Measurements from ENCODE around the gene TRIP10.
A peak's percentile ranks its signal among the peaks of the same experiment; 100 is the strongest.

TRIP10 gene

DNA sequence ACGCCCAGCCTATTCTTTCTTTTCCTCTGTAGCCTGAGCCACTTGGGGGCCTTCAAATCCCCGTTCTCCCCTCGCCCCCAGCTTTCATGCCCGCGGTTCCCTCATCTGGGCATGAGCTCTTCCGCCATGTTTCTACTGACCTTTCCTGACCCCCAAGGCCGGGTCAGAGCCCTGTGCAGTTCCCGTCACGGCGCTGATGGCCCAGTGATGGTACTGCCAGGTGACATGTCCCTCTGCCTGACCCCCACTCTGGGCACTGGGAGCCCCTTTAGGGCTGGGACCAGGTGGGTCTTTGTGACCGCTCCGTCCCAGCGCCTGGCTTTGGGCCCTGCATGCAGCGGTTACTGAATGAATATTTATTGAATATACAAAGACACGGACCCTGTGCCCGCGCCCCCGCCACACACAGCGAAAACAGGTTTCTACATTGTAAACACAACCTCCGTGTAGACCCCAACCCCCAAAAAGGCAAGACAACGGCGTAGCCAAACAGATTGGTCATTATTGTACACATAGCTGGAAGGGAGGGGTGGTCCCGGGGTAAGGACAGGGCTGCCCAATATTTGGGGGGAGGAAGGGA is 9.8 kb upstream of the TRIP10 start:
- no peak for DNase-seq

DNA sequence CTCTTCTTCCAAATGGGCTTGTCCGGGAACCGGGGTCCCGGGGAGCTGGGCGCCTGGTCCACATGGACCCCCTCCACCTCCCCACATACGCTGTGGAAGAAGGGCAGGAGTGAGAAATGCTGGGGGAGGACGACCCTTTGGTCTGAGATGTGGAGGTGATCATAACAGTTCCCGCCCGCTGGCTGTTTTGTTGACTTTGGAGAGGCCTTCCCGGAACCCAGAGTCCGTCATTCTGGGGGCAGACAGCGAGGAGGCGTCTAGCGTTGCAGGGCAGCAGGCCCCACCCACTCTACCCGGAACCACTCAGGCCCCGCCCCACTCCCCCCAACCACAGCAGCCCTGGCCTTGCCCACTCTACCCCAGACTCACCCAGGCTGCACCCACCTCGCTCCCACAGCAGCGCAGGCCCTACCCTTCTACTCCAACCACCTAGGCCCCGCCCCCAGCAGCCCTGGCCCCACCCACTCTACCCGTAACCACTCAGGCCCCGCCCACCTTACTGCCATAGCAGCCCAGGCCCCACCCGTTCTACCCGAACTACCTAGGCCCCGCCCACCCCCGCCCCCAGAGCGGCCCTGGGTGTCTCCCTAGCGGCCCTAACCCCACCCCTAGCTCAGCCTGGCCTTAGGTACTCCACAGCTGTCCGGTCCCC is 9.2 kb upstream of the TRIP10 start:
- no peak for DNase-seq

DNA sequence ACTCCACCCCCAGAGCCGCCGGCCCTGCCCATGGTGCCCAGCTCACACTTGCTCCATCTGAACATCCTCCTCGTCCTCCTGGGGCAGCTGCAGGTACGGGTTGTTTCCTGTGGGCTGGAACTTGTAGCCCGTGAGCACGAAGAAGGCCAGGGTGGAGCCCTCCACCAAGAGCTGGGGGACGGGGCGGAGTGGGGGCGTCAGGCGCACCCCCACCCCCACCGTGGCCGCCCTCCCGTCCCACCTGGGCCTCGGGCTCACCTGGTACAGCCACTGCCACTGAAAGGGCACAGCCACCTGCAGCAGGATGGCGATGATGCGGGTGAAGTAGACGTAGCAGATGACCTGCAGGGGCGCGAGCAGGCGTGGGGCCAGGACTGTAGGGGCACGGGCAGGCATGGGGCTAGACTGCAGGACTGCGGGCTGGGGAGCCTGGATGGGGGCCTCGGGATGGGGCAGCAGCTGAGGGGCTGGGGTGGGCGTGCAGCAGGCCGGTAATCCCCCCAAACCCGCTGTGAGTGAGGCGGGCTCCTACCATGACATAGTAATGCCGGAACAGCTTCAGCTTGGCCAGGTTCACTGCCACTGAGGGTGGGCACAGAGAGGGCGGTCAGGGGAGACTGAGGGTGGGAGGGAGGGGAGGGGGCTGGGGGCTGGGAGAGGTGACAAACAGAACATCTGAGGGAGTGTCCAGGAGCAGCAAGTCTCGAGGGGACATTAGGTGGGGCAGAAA is 8.4 kb upstream of the TRIP10 start:
- DNase-seq, result no peak

DNA sequence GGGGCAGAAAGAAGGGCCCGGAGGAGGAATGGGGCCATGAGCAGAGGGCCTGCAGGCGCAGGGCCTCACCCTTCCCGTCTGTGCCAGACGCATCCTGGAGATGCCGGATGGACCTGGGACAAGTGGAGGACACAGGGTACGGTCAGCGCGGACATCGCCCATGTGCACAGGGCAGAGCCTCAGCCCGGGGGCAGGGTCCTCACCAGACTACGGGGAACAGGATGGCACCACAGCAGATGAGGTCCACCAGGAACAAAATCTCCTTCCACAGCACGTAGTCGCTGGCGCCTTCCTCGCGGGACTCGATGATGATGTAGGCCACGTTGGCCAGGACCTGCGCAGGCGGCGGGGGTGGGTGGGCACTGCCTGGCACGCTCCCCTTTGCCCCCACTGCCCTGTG is 7.7 kb upstream of the TRIP10 start:
- DNase-seq, result no peak

DNA sequence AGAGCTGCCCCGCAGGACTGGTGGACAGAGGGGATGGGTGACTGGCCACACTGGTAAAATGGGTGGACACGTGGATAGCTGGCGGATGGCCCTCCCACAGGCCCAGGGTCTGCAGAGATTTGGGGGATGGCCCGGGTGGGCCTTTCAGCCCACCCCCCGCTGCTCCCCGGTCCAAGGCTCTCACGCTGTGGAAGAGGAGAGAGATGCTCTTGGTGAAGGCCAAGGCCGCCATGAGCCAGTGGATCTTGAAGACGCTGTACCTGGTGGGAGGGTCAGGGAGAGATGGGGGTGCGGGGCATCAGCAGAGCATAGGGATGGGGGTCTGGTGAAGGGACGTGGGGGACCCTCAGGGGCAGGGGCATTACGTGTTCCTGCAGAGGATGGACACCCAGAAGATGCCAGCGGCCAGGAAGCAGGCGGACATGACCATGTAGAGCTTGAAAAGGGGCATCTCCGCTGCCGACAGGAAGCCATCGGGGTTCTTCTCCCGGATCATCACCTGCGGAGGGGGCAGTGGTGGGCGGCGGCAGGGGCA is 6.6 kb upstream of the TRIP10 start:
- DNase-seq, result no peak

DNA sequence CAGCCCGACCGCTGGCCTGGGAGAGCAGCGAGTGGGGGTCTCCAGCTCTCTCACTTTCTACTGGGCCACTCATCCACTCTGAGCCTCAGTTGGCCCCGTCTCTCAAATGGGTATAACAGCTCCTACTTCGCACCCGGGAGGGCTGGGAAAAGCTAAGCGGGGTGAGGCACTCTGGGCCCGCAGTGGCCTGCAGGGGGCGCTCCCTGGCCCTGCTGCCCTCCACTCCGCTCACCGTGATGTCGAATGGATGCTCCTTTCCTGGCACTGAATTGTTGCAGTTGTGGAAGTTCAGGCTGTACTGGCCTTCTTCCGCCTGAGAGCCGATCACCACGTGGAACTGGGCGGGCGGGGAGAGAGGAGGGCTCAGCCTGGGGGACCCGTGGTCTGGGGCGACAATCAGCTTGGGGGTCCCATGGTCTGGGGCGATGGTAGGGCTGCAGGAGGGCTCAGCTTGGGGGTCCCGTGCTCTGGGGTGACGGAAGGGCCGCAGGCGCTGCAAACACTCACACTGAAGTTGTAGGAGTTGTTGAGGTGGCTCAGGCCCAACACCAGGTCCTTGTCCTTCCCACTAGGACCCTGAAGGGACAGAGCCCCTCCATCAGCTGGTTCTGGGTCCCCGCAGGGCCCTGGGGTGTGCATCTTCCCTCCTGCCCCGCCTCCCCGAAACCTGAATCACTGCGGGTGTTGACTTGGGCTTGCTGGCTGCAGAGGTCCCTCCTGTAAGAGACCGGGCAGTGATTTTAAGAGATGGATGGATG is 6.0 kb upstream of the TRIP10 start:
- DNase-seq, result no peak

DNA sequence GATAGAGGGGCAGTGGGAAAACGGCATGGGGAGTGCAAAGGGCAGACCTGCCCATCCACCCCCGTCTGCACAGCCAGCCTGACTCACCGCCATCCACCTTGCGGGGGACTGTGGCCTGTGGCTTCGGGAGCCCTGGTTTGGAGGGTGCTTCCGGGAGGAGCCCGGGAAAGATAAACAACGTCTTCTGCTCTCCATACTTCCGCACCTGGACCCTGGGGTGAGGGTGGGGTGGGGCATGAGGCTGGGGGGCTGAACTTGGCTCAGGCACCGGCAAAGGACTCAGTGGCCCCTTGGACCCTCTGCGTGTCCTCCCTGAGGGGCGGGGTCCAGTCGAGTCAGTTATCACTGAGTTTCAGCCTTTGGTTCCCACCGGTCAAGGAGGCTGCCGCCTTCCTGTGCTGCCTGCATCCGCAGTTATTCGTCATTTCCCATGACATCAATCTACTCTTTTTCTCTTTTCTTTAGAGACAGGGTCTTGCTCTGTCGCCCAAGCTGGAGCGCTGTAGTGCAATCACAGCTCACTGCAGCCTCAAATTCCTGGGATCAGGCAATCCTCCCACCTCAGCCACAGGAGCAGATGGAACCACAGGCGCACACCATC is 5.3 kb upstream of the TRIP10 start:
- DNase-seq, result no peak

DNA sequence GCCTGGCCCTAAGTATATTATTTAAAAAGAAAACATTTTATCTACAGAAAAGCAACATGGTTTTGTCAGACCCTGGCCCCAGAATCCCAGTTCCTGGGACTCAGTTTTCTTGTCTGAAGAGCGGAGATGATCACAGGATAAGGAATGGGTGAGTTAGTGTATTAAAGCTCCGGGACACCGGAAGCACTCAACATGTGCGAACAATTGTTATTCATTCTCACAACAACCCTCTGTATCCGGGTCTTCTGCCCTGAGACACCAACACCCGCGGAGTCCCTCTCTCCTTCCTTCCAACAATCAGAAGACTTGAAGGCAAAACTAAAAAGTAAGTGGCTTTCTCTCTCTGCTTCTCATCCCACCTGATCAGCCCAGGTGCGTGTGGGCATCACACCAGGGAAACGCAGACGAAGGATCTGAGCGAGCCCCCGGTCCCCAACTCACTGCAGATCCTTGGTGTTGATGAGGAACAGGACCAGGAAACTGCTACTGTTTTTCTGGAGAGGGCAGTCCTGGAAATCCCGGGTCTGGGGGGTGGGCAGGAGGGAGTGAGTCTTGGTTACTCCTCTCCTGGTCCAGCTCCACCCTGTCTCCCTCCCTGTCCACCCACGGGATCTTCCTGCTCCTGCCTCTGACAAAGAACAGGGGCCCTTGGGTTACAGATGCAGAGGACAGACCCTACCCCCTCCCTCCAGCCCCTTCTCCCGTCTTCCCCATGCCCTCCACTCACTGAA is 4.1 kb upstream of the TRIP10 start:
- no peak for DNase-seq

DNA sequence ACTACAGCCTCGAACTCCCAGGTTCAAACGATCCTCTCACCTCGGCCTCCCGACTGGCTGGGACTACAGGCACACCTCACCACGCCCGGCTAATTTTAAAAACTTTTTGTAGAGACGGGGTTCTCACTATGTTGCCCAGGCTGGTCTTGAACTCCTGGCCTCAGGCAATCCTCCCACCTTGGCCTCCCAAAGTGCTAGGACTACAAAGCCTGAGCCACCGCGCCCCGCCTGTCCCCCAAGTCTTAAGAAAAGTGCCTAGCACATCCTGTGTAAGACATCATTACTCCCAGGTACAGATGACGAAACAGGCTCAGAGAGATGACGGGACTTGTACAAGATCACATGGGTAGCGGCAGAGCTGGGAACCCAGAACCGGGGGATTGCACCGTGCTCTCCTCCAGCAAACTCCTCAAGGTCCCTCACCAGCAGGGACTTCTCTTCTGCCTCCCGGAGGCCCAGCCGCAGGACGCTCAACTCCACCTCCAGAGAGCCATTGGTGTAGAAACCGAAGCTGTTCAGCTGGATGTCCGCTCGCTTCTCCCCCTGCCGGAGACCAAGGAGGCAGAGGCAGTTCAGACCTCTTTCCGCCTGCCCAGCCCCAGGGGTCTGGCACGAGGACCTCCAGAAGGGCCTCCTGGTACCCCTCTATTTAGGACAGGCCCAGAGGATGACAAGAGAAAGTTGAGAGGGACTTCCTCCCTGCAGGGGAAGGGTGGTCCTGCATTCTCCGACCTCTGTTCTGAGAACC is 3.1 kb upstream of the TRIP10 start:
- peak; percentile 65 for DNase-seq

DNA sequence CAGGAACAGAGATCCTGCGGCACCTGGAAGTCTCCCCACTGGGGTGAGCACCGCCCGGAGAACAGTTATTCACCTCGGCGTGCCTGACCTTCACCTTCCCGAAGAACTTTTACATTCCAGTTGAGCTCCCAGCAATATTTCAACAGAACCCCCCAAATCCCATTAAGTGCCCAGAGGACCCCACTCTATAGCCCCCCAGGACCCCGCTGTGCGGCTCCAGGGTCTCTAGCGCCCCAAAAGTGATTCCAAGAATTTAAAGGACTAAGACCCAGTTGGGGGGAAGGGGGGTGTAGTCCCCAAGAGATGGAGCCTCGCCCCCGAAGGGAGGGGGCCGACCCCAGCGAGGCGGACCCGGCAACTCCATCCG is 2.6 kb upstream of the TRIP10 start:
- no peak for DNase-seq

DNA sequence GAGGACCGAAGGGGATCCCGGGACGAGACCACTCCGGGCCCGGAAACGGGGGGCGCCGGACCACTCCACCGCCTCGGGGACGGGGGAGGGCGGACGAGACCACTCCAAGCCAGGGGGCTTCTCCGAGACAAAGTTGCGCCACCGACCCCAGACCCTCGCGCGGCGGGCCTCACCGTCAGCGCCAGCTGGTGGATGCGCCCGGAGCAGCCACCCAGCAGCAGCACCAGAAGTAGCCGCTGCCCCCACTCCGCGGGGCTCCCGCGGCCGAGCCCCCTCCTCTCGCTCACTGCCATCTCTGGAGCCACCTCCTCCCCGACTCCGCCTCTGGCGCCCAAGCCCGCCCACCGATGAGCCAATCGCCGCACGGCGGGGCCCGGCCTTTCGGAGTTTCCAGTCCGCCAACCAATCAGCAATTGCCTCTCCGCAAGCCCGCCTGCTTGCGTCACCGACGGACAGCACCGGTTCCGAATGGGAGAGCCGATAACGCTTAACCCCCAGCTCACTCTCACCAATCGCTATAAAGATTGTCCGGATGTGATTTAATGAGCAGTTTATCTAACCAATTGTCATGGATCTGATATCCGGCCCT is 2.1 kb upstream of the TRIP10 start, which contains the start of gene GPR108:
Gene GPR108 (minus strand): TSS at position 297 of the 589 bp plus-strand sequence. CDS start 4 bp downstream, at position 293.
- DNase-seq, result peak; percentile 99

DNA sequence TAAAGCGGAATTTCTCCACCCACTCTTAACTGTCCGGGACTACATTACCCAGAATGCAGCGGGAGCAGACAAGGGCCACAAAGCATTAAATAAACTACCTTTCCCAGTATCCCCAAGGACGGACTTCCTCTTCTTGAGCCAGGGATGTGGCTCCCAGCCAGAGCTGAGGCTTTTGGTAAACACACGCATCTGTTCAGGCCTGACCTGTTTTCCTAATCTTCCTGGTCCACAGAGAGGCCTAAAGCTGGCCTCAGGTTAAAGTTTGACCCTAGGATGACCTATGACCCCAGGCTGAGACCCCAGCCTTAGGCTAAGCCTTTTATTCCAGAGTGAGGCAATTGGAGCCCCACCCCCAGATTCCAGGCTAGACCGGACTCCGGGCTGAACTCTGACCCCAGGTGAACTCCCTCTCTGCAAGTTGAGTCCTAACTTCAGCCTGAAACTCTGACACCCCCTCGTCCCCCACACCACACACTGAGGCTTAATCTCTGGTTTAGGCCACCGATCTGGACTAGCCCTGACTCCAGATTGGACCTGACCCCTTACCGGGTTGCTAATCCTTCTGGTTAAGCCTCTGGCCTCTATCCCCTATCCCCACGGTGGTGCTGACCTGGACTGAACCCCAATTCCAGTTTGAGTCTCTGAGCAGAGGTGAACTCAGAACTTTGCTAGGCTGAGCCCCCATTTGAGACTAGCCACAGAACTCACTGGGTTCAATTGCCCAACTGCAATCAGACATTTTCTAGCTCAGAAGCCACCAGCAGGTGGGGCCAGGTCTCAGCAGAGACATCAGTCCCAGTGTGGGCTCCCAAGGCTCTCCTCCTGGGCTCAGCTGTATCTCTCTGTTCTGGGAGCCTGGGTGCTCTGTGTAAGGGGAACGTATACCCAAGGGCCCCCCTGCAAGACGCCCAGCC is 1.4 kb upstream of the TRIP10 start:
- DNase-seq, result peak; percentile 78

DNA sequence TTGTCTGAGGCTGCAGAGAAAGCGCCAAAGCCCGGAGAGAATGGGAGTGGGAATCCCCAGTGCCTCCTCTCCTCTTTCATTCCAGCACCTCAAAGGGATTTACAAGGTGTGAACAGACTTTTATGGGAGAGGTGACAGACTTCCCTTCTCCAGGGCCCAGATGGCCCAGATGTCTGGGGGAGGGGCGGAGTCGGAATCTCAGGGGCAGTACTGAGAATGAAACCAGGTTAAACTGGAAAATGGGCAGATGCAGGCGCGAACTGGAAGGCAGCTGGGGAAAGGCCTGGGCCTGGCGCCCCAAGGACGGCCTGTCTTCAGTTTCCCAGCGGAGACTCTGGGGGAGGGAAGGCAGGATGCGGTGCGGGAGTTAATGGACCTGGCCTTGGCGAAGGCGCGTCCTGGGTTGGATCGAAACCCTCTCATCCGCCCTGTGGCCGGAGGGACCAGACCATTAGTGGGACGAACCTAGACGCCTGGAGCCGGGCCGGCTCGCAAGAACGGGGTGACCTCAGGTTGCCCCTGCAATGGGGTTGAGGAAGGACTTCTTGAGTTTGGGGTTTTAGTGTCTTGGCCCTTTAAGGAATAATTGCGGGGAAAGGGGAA is 592 bp upstream of the TRIP10 start:
- no peak for DNase-seq

DNA sequence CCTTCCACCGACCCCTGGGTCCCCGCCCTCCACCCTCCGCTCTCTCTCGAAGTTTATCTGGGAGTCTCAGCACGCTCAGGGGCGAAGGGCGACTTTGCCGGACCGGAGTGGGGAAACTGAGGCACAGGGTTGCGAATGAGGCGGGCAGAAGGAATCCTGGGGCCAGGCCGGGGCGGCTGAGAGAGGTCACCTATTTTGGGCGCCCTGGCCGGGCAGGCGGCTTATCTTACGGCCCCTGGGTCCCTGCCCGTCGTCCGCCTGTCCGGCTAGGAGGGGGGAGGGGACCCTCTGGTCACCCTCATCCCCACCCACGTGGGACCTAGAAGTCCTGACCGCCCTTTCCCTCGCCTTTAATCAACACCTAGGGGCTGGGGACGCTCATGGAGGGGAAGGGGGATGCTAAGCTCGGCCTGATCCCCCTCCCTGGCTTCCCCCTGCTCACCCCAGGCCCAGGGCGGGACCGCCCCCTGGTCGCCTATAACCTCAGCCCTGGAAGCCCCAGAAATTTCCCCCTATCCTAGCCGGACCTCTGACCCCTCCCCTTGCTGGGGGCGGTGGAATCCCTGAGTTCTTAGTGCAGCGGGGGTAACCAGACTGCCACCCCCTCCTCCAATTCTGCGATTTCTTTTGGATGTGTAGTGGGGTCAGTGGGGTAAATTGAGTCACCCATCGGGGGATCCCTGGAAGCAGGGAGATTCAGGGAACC is 556 bp downstream of the TRIP10 start:
- DNase-seq, result no peak

DNA sequence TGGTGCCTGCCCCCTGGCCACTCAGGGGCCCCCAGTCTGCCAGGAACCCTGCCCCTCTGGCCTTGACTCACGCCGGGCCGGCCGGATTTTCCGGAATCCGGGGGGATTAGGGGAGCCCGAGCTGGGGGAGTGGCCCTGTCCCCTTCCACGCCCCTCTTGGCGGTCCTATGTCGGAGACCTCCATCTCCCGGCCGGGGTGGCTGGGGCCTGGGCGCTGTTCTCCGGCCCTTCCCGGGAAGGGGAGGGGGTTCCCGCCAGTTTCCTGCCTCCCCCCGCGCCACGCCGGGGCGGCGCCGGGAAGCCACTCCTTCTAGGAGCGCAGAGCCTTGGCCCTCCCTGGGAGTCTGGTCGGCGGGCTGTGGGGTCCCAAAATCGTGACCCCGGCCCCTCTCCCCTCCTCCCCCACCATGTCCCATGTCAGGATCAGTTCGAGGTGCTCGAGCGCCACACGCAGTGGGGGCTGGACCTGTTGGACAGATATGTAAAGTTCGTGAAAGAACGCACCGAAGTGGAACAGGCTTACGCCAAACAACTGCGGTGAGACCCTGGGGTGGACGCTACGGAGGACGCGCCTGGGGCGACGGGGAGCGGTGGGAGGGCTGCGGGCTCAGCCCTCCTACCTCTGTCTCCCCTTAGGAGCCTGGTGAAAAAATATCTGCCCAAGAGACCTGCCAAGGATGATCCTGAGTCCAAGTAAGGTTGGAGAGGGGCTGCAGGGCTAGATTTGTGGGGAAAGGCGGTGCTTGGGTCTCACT is 1.3 kb downstream of the TRIP10 start:
- no peak for DNase-seq

DNA sequence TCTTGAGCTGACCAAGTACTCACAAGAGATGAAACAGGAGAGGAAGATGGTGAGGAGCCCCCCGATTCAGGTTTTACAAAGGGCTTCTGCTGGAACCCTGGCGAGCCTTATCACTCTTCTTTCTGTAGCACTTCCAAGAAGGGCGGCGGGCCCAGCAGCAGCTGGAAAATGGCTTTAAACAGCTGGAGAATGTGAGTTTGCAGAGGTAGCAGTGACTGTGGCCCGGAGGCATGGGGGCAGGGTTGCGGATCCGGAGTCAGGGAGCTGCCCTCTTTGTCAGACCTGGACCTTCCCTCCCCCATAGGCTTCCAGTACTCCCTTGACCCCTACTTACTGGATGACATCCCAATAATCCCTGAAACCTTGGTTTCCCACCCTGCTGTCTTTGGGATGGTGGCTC is 3.6 kb downstream of the TRIP10 start:
- no peak for DNase-seq

DNA sequence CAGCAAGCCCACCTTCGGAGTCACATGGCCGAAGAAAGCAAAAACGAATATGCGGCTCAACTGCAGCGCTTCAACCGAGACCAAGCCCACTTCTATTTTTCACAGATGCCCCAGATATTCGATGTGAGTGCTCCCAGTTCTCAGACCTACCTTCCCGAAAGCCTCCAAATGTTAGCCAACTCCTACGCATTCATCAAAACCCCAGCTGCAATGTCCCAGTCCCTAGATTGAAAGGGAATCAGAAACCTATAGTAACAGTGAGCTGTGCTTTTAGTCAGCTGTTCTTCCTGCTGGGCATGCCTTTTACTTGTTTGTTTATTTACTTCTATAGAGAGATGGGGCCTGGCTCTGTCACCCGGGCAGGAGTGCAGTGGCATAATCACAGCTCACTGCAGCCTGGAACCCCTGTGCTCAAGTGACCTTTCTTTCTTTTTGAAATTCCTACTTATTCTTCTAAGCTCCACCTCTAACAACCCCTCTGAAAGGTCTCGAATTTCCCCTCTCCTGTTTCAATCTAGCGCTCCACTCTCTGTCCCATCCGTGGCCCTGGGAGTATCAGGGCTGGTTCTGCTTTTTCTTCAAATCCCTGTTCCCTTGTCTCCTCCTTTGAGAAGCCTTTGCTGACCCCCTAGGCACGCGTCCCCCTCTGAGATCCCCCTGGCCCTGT is 4.4 kb downstream of the TRIP10 start:
- no peak for DNase-seq
